22Rv1 (cell line): ENCODE data around the gene TAF4B.
"Not testable (repeated sequence)": the region's sequence is repeated elsewhere in the genome, so short reads cannot be mapped to it uniquely, and the experiment has no call there.

ENCODE experiments used
- H3K27ac ChIP-seq: fragments of 450-650 bp; 2 replicates; pipeline ENCODE4 v1.5.1; 2017
- ZFX ChIP-seq: fragments of 450-650 bp; IDR thresholded peaks from 2 replicates; pipeline ENCODE4 v1.6.1; 2017; ENCODE audit warnings: antibody characterized with exemption, borderline replicate concordance
- TF ChIP-seq, protein P1 (sequence below): fragments of 450-650 bp; IDR thresholded peaks from 2 replicates; pipeline ENCODE4 v1.5.1; 2017; ENCODE audit warnings: mild to moderate bottlenecking

The TAF4B gene

DNA sequence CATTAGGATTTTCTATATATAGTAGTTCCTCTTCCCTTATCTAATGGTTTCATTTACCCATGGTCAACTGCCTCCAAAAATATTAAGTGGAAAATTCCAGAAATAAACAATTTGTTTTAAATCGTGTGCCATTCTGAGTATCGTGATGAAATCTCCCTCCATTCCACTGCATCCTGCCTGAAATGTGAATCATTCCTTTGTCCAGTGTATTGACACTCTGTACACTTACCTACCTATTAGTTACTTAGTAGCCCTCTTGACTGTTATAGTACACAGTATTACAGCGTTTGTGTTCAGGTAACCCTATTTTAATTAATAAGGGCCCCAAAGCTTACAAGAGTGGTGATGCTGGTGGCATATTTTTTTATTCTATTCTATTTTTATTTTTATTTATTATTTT is 26.2 kb downstream of the TAF4B start:
- TF ChIP-seq, protein P1, sequence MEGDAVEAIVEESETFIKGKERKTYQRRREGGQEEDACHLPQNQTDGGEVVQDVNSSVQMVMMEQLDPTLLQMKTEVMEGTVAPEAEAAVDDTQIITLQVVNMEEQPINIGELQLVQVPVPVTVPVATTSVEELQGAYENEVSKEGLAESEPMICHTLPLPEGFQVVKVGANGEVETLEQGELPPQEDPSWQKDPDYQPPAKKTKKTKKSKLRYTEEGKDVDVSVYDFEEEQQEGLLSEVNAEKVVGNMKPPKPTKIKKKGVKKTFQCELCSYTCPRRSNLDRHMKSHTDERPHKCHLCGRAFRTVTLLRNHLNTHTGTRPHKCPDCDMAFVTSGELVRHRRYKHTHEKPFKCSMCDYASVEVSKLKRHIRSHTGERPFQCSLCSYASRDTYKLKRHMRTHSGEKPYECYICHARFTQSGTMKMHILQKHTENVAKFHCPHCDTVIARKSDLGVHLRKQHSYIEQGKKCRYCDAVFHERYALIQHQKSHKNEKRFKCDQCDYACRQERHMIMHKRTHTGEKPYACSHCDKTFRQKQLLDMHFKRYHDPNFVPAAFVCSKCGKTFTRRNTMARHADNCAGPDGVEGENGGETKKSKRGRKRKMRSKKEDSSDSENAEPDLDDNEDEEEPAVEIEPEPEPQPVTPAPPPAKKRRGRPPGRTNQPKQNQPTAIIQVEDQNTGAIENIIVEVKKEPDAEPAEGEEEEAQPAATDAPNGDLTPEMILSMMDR: no peak
- no peak for TF ChIP-seq ZFX
- no peak overlapping the region for H3K27ac ChIP-seq

DNA sequence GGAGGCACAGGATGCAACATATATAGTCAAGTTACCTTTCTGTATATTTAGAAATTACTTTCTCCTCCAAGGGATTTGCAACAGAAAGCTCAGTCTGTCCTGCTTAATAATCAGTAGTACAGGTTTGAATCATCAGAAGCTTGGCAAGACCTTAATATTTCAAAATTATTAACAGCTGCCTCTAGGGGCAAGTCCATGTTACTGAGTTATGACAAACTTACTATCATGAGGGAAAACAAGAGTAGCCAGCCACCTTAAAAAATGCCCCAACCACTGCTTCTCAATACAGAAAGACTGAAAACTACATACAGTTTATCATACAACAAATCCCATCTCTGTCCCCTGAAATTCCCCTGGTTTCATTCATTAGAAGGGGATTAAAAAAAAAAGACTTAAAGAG is 28.6 kb downstream of the TAF4B start:
- H3K27ac ChIP-seq: not testable (repeated sequence)

DNA sequence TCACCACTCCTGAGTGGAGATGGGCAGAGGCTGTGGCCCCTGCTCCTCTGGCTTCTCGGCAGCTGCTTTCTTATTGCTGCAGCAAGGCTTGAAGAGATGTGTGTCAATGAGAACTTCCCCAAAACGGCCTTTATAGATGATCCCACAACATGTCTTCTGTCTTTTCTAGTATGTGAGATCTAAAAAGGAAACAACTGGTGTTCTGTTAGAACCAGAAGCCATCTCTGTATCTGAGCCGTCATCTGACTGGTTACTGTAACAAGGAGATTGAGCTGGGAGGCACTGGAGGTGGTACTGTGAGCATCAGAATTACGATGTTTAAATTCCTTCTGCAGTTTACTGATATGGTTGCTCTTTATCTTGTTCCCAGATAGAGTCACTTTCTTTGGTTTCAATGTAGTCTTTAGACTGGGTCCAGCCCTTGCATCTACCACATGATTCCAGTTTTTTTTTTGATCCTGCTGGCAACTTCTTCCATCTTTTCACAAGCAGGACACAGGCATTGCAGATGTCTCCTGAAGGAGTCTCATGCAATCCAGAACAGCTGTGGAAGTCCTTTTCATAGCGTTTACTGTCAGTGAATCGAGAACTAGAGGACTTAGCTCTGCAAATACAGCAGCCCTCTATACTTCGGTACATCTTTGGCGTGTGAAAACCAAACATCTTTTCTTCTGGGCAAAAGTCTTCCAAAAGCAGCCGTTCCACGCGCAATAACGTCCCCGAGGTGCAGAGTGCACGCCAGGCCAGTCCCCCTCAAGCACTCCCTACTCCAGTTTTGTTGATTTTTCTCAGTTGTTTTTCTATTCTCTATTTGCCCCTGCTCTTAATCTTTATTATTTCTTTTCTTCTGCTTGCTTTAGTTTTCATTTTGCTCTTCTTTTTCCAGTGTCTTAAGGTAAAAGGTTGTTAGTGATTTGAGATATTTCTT is 29.7 kb downstream of the TAF4B start:
- no peak overlapping the region for H3K27ac ChIP-seq
- TF ChIP-seq ZFX: no peak
- TF ChIP-seq, protein P1: no peak

DNA sequence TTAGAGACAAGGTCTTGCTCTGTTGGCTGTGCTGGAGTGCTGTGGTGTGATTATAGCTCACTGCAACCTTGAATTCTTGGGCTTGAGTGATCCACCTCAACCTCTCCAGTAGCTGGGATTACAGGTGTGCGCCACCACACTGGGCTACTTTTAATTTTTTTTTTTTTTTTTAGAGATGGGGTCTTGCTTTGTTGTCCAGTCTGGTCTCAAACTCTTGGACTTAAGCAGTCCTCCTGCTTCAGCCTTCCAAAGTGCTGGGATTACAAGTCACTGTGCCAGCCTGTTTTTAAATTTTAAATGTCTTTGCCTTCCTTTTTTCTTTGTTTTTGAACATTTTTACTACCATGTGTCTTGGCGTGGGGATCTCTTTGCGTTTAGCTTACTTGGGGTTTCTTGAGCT is 32.5 kb downstream of the TAF4B start:
- TF ChIP-seq, protein P1: no peak
- no peak for TF ChIP-seq ZFX
- no peak overlapping the region for H3K27ac ChIP-seq

DNA sequence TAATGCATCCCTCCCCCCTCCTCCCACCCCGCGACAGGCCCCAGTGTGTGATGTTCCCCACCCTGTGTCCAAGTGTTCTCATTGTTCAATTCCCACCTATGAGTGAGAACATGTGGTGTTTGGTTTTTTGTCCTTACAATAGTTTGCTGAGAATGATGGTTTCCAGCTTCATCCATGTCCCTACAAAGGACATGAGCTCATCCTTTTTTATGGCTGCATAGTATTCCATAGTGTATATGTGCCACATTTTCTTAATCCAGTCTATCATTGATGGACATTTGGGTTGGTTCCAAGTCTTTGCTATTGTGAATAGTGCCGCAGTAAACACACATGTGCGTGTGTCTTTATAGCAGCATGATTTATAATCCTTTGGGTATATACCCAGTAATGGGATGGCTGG is 33.2 kb downstream of the TAF4B start:
- not testable (repeated sequence) for H3K27ac ChIP-seq

DNA sequence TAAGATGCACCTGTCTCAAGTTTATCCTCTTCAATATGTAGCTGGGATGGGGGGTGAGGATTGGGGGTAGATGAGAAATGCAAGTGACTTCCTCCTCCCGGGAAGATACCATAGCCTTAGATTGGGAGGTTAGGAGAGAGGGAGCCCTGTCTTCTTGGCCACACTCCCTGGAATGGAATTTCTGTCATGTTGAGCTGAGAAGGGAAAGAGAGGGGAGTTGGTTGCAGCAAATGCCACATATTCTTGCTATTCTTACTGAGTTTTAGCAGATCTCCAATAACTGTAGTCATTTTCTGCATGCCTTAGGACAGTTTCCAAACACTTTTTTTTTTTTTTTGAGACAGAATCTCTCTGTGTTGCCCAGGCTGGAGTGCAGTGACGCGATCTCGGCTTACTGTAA is 35.9 kb downstream of the TAF4B start:
- no peak overlapping the region for H3K27ac ChIP-seq
- TF ChIP-seq, protein P1: no peak
- TF ChIP-seq ZFX: no peak

DNA sequence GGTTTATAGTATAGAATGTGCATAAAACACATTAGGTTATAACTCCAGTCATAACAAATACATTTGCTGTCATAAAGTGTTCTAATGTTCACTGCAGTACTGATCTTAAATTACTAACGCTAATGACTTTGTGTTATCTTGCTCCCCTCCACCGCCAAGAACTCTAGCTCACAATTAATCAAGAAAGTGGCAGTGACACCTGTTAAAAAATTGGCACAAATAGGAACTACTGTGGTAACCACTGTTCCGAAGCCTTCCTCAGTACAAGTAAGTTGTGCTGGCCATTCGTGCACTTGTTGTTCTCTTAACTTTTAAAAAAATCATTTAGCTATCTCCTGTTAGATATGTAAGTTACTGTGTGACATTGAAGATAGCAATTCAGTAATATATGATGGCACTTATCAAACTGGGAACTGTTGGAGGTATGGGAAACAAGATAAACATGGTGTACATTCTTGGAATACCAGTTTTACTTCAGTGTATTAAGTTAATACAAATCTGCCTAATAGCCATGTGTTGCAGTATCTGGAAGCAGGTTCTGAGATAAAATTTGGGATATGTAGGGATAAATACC is 41.2 kb downstream of the TAF4B start:
- H3K27ac ChIP-seq: no peak overlapping the region
- TF ChIP-seq, protein P1: no peak
- no peak for TF ChIP-seq ZFX

DNA sequence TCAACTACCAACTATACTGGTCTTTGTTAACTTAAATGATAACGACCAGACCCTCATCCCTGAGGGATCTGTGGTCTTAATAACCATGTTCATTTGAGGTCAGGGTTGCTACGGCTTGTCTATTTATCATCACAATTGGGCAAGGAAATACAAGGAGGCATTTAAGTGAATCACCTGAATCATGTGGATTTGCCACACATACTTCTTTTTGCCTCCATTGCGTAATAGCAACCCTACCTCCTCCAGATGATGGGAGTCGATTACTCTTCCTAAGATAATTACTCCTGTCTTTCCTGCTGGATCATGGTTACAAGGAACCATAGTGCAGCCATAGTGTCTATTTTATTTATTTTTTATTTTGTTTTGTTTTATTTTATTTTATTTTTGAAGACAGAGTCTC is 42.2 kb downstream of the TAF4B start:
- H3K27ac ChIP-seq: no peak overlapping the region
- no peak for TF ChIP-seq ZFX
- TF ChIP-seq, protein P1: no peak
